Mucosa of rectum (tissue), 2 donors: ENCODE results near the gene RPS25.
"Not testable (repeated sequence)": the region's sequence is repeated elsewhere in the genome, so short reads cannot be mapped to it uniquely, and the experiment has no call there.

ENCODE experiments used
- H3K27ac ChIP-seq, 2 donors: one replicate each; pipeline ENCODE4 v1.7.0; 2013; ENCODE audit warnings: inconsistent platforms in 2 of 2, low read depth in 2 of 2, low read length in 2 of 2
- H3K27me3 ChIP-seq, 2 donors: one replicate each; pipeline ENCODE4 v1.7.0; 2013; ENCODE audit warnings: low read length in 2 of 2; ENCODE audit not compliant: control insufficient read depth in 2 of 2, insufficient read depth in 2 of 2
- H3K36me3 ChIP-seq, 2 donors: one replicate each; pipeline ENCODE4 v1.7.0; 2013; ENCODE audit warnings: low read length in 2 of 2; ENCODE audit not compliant: control insufficient read depth in 2 of 2, insufficient read depth in 2 of 2
- H3K4me1 ChIP-seq, 2 donors: one replicate each; pipeline ENCODE4 v1.7.0; 2013; ENCODE audit warnings: low read length in 2 of 2, mild to moderate bottlenecking in 1 of 2; ENCODE audit not compliant: control insufficient read depth in 2 of 2, insufficient read depth in 2 of 2
- H3K4me3 ChIP-seq, 2 donors: one replicate each; pipeline ENCODE4 v1.7.0; 2013; ENCODE audit warnings: low read length in 2 of 2
- H3K9ac ChIP-seq, 2 donors: one replicate each; pipeline ENCODE4 v1.7.0; 2013; ENCODE audit warnings: low read length in 2 of 2, low read depth in 1 of 2, mild to moderate bottlenecking in 1 of 2
- H3K9me3 ChIP-seq, 2 donors: one replicate each; pipeline ENCODE4 v1.7.0; 2013; ENCODE audit warnings: low read length in 2 of 2; ENCODE audit not compliant: control insufficient read depth in 2 of 2
- donor health status: healthy.
- donor health status: Normal muscosa, but diverticular disease.

The RPS25 gene

DNA sequence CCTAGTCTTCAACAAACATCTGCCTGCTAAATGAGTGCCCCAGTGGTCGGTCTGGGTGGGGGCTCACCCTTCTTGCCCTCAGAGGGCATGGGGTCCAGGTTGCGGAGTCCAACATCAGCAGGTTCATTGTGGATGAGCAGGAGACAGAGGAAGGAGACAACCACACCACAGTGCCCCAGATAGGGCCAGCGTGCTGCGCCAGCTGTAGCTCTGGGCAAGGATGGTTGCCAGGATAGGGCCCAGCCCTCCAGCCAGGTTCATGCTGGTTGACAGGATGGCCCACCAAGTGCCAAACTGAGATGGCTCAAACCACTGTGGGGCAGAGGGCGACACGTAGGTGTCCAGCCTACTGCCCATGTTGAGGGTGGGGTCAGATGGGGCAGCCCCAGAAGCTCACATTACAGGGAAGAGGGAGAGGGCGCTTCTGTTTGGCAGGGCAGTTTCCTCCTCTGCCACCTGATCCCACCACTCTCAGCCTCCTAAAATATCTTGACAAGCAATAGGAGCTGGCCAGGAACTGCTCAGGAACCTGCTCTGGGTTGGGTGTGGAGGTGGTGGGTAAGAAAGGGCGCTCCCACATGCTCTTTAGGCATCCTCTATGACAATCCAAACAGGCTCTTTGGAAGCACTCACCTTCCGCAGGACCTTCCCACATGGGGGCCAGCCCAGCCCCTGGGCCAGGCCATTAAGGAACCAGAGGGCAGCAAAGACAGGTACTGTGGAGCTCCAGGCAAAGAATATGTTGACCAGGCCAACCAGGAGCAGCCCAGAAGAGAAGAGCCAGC is 9.6 kb upstream of the RPS25 start:
- Histone ChIP-seq H3K9me3 (no peaks in the 10 kb centered on the region), H3K4me1 (peaks cover 39 to 45% of the 10 kb centered on the region in 2 donors), H3K27me3 (no peaks in the 10 kb centered on the region), H3K27ac (no peak overlapping the region), H3K36me3 (peaks cover 31 to 38% of the 10 kb centered on the region in 2 donors), H3K4me3 (peak overlapping the region; percentile 51 to 91), H3K9ac (no peak overlapping the region)

DNA sequence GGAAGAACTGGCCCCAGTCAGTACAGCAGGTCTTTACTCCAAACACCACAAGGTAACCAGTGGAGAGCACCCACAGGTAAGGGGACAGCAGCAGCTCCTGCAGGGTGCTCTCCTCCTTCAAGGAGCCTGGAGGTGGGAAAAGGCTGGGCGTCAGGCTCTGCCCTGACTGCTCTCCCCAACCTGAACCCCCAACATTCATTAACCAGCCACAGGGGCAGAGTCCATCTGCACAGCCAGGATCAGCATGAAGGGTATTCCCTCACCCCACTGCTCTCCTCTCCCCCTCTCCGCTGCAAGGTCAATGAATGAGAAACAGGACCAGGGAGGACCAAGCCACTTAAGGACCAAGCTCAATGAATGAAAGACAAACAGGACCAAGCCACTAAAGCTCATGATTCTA is 8.8 kb upstream of the RPS25 start:
- H3K9me3 ChIP-seq, result no peaks in the 10 kb centered on the region
- H3K9ac ChIP-seq, result no peak overlapping the region
- H3K4me3 ChIP-seq, result peak overlapping the region in 1 of 2 donors; percentile 38
- H3K27ac ChIP-seq, result no peak overlapping the region
- H3K36me3 ChIP-seq, result peaks cover 31 to 43% of the 10 kb centered on the region in 2 donors
- peaks cover 39 to 50% of the 10 kb centered on the region in 2 donors for H3K4me1 ChIP-seq
- no peaks in the 10 kb centered on the region for H3K27me3 ChIP-seq

DNA sequence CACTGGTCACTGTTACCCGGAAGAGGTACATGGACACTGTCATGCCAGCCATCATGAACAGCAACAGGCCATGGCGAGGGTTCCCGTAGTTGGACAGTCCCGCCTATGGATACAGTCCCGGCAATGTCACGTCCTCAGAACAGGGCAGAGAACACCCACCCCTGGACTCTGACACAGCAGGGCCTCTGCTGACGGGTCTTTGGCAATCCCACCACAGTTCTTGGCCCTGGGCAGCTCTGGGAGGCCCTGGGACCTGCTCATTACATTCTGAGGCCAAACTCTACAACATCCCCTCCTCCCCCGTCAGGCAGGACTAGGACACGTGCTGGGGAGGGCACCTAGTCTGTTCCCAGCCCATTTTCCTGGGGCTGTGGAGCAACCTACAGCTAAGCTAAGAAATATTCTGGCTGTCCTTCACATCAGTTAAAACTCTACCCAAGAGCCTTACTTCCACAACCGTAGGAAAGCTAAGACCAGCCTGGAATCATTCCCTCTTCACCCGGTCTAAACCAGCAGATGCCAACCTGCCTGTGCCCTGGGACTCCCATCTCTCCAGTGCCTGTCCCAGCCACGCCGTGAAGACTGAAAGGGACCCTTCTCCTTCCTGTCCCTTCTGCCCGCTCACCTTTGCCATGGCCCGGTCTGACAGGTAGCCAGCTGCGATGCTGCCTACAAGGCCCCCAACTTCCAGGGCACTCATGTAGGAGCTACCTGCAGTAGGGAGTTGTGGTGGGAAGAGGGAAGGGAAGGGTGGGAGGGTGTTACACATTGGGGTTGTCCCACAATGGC is 8.0 kb upstream of the RPS25 start:
- no peaks in the 10 kb centered on the region for H3K27me3 ChIP-seq
- no peak overlapping the region for H3K9ac ChIP-seq
- H3K4me3 ChIP-seq, result no peak overlapping the region
- peaks cover 31 to 50% of the 10 kb centered on the region in 2 donors for H3K36me3 ChIP-seq
- peaks cover 44 to 58% of the 10 kb centered on the region in 2 donors for H3K4me1 ChIP-seq
- no peaks in the 10 kb centered on the region for H3K9me3 ChIP-seq
- no peak overlapping the region for H3K27ac ChIP-seq

DNA sequence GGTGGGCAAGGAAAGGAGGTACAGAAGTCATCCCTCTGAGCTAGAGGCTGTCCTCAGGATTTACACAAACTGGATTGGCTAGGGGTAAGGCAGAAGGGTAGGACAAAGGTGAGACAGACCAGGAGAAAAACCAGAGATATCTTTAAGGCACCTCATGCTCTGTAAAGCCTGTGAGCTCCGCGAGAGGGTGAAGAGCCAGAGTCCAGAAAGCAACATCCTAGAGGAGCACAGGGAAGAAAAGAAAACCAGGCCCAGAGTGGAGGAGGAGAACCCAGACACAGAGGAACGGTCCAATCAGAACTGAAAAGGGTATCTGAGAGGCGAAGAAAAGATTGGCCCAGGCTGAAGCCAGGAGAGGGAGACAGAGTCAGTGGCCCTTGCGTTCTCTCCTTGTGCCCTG is 7.4 kb upstream of the RPS25 start:
- Histone ChIP-seq H3K27ac (no peak overlapping the region), H3K36me3 (peaks cover 31 to 50% of the 10 kb centered on the region in 2 donors), H3K4me3 (no peak overlapping the region), H3K4me1 (peaks cover 45 to 58% of the 10 kb centered on the region in 2 donors), H3K9me3 (no peaks in the 10 kb centered on the region), H3K27me3 (no peaks in the 10 kb centered on the region), H3K9ac (no peak overlapping the region)

DNA sequence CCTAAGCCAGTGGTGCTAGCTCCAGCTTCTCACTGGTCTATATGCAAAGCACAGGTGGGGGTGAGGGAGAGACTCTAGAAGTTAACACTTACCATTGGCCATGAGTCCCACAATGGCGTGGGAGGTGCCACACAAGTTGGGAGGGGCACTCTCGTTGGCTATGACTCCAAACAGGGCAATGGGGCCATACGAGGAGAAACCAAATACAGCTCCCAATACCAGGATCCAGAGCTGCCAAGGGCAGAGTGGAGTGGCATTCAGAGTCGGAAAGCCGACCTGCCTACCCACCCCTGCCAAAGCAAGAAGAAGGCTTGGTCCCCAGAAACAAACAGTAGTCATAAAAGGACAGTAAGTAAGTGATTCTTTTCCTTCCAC is 6.9 kb upstream of the RPS25 start:
- no peak overlapping the region for H3K4me3 ChIP-seq
- H3K4me1 ChIP-seq, result peaks cover 49 to 61% of the 10 kb centered on the region in 2 donors
- peaks cover 31 to 50% of the 10 kb centered on the region in 2 donors for H3K36me3 ChIP-seq
- no peak overlapping the region for H3K27ac ChIP-seq
- no peaks in the 10 kb centered on the region for H3K27me3 ChIP-seq
- H3K9me3 ChIP-seq, result no peaks in the 10 kb centered on the region
- H3K9ac ChIP-seq, result no peak overlapping the region

DNA sequence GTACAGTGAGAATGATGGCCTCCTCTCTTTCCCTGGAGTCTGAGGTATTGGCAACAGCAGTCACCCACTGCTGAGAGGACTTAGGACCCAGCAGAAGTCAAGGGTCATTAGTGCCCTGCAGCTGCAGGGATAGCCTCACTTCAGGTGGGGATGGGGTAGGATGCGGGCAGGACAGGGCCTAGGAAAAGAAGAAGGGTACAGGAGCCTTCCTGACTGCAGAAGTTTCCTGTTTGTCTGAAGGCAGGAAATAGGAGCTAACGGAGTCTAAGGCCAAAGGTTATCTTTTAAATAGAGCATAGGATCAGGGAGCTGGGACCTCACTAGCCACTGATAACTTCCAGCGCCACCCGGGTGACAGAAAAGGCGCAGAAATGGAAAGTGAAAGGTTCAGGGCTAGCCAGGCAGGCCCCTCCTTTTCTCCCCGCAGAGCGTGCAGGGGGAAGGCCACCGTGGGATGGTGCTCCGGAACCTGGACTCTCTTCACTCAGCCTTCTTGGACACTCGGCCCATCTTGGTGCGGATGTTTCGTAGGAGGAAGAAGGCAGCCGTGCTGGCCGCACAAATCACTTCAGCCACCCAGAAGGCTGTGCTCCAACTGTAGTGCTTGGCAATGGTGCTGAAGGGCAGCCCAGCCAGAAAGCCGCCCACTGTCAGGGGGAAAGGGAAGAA is 6.4 kb upstream of the RPS25 start:
- no peaks in the 10 kb centered on the region for H3K27me3 ChIP-seq
- no peaks in the 10 kb centered on the region for H3K9me3 ChIP-seq
- H3K9ac ChIP-seq, result no peak overlapping the region
- H3K36me3 ChIP-seq, result peaks cover 31 to 50% of the 10 kb centered on the region in 2 donors
- H3K4me1 ChIP-seq, result peaks cover 49 to 60% of the 10 kb centered on the region in 2 donors
- H3K4me3 ChIP-seq, result no peak overlapping the region
- no peak overlapping the region for H3K27ac ChIP-seq

DNA sequence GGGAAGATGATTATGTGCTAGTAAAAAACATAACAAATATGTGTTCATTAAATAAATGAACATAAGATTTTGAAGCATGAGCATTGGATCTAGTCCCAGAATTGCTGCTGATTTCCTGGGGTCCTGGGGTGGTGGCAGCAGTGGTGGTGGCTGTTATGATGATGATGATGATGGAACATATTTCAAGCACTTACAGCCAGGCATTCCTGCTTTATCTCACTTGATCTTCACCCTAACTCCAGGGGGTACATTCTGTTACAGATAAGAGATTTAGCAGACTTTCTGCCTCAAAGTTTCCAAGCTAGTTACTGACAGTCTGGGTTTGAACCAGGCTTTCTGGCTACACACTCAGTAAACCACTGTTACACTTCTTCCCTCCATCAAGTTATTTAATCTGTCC is 5.6 kb upstream of the RPS25 start:
- Histone ChIP-seq H3K27ac (no peak overlapping the region), H3K9ac (no peak overlapping the region), H3K4me1 (peaks cover 41 to 55% of the 10 kb centered on the region in 2 donors), H3K36me3 (peaks cover 31 to 50% of the 10 kb centered on the region in 2 donors), H3K27me3 (no peaks in the 10 kb centered on the region), H3K4me3 (no peak overlapping the region), H3K9me3 (no peaks in the 10 kb centered on the region)

DNA sequence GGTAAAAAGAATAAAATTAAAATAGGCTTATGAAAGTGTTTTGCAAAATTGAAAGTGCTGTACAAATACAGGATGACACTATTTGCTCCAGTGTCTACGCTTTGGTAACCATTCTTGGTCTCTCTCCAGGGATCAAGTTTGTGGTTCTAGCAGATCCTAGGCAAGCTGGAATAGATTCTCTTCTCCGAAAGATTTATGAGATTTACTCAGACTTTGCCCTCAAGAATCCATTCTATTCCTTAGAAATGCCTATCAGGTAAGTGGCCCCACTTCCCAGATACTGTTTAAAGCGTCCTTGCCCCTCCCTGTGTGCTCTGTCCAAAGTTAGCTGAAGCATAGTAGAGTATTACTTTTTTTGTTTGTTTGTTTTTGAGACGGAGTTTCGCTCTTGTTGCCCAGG is 3.5 kb upstream of the RPS25 start:
- H3K36me3 ChIP-seq, result peaks cover 25 to 51% of the 10 kb centered on the region in 2 donors
- H3K4me1 ChIP-seq, result peaks cover 29 to 40% of the 10 kb centered on the region in 2 donors
- H3K27ac ChIP-seq, result peak overlapping the region; percentile 11 to 68
- H3K9ac ChIP-seq, result no peak overlapping the region
- peak overlapping the region; percentile 2 to 6 for H3K4me3 ChIP-seq
- no peaks in the 10 kb centered on the region for H3K27me3 ChIP-seq
- H3K9me3 ChIP-seq, result no peaks in the 10 kb centered on the region

DNA sequence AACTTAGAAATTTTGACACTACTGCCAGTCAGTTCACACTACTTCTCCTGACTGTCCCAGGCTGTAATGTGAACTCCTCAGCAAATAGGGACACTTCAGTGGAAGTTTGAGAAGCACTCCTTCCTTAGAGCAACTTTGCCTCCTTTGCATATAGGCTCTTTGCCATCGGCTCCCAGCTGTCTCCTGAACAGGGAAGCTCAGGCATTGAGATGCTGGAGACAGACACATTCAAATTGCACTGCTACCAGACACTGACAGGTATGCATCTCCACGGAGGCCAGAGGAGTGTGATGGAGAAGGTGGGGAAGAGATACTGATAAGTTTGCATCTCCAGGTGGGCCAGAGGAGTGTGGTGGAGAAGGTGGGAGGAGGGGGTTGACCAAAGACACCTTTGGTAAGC is 1.9 kb upstream of the RPS25 start:
- H3K9me3 ChIP-seq, result no peaks in the 10 kb centered on the region
- H3K4me1 ChIP-seq, result peaks cover 29 to 39% of the 10 kb centered on the region in 2 donors
- peak overlapping the region; percentile 11 to 44 for H3K9ac ChIP-seq
- peaks cover 30 to 52% of the 10 kb centered on the region in 2 donors for H3K36me3 ChIP-seq
- peak overlapping the region in 1 of 2 donors; percentile 32 for H3K27ac ChIP-seq
- no peaks in the 10 kb centered on the region for H3K27me3 ChIP-seq
- H3K4me3 ChIP-seq, result peak overlapping the region; percentile 98

DNA sequence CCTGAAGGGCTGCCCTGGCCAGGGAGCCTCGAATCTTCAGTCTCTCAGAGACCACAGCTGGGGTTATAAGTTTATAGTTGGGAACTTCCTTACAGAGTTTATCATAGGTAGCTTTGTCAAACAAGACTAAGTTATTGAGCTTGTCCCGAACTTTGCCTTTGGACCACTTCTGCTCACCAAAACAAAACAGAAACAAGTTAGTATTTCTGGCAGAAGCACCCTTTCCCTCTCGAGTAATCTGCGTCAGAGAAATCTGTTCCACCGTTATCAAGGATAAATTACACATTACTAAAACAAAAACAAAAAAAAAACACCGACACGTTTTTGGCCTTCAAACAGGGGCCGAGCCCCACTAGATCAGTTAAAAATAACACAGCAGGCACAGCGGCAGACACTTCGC is 766 bp downstream of the RPS25 start:
- peak overlapping the region; percentile 94 to 98 for H3K9ac ChIP-seq
- not testable (repeated sequence) for H3K9me3 ChIP-seq, H3K27me3 ChIP-seq
- peak overlapping the region; percentile 98 for H3K4me3 ChIP-seq
- H3K36me3 ChIP-seq, result peaks cover 29 to 48% of the 10 kb centered on the region in 2 donors
- peak overlapping the region; percentile 99 for H3K27ac ChIP-seq
- H3K4me1 ChIP-seq, result peaks cover 29 to 32% of the 10 kb centered on the region in 2 donors
